K562 (cell line): ENCODE results near the gene B4GALT4.

Experiments
- EZH2 ChIP-seq: IDR thresholded peaks from 2 replicates; pipeline ENCODE4 v1.6.1; 2012; ENCODE audit warnings: low read depth, mild to moderate bottlenecking, inconsistent platforms, low read length, borderline replicate concordance
- GTF2A2 ChIP-seq: IDR thresholded peaks from 2 replicates; pipeline ENCODE4 v1.6.1; 2016; ENCODE audit warnings: mild to moderate bottlenecking, missing genetic modification characterization, missing compliant biosample characterization
- HMG20A ChIP-seq: fragments of 450-650 bp; formaldehyde crosslinking; conservative IDR thresholded peaks from 2 replicates; pipeline ENCODE4 v1.4.0; 2020; ENCODE audit warnings: mild to moderate bottlenecking, mixed read lengths
- SP2 ChIP-seq: IDR thresholded peaks from 2 replicates; pipeline ENCODE4 v1.6.1; 2011; ENCODE audit warnings: mild to moderate bottlenecking, low read depth, low read length, moderate library complexity; ENCODE audit not compliant: poor library complexity, severe bottlenecking; ENCODE audit errors: extremely low read depth
- ZNF174 ChIP-seq: fragments of 250-450 bp; sonication (Bioruptor Pico); IDR thresholded peaks from 2 replicates; pipeline ENCODE4 v1.4.0; 2020; ENCODE audit warnings: mild to moderate bottlenecking
- TF ChIP-seq, protein P1 (sequence below), 3 experiments: IDR thresholded peaks in 2 of 3; conservative IDR thresholded peaks in 1 of 3; 2 replicates each; pipeline ENCODE4 v1.5.1; 2011 to 2012; ENCODE audit warnings: low read length in 3 of 3, mild to moderate bottlenecking in 3 of 3, control low read depth in 2 of 3, improper control_type of control experiment in 1 of 3, inconsistent platforms in 1 of 3, low read depth in 1 of 3, mixed read lengths in 1 of 3, moderate library complexity in 1 of 3; ENCODE audit not compliant: insufficient read depth in 2 of 3

DNA sequence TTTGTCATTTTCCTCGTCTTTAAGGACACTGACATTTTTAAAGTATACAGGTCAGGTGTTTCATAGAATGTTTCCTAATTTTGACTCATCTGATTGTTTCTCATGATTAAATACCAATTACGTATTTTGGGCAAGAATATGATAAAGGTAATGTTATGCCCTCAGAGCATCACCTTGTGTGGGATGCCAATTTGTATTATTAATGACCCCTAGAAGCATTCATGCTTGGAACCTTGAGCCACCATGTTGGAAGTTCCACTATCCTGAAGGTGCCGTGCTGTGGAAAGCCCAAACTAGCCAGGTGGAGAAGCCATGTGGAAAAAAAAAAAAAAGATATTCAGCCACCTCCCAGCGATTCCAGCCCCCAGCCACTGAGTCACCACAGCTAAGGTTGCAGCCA is 19.1 kb upstream of the B4GALT4 start:
- TF ChIP-seq, protein P1, sequence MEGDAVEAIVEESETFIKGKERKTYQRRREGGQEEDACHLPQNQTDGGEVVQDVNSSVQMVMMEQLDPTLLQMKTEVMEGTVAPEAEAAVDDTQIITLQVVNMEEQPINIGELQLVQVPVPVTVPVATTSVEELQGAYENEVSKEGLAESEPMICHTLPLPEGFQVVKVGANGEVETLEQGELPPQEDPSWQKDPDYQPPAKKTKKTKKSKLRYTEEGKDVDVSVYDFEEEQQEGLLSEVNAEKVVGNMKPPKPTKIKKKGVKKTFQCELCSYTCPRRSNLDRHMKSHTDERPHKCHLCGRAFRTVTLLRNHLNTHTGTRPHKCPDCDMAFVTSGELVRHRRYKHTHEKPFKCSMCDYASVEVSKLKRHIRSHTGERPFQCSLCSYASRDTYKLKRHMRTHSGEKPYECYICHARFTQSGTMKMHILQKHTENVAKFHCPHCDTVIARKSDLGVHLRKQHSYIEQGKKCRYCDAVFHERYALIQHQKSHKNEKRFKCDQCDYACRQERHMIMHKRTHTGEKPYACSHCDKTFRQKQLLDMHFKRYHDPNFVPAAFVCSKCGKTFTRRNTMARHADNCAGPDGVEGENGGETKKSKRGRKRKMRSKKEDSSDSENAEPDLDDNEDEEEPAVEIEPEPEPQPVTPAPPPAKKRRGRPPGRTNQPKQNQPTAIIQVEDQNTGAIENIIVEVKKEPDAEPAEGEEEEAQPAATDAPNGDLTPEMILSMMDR (IDR thresholded peaks at IDR 0.05 in 2 of 3, conservative IDR thresholded peaks at IDR 0.05 in 1 of 3; ENCODE audit: insufficient read depth in 2 of 3, low read depth in 1 of 3, low read length in 3 of 3): no peak
- TF ChIP-seq EZH2 (no peak), SP2 (no peak), GTF2A2 (no peak), HMG20A (no peak), ZNF174 (no peak)
